Endothelial cell of umbilical vein (primary cell): ENCODE results near the gene HSF2BP. TPM values are rescaled to one million over a fixed set of nuclear protein-coding genes. Genes with fewer than 3 reads are reported as not detected.

Source experiments
- BruUV-seq: library from RNA; stranded (reverse); fragments of 400-500 nt; replicated peaks from 2 replicates; lab custom pipeline; 2021; lab: Mats Ljungman, UMichigan
- CTCF ChIA-PET: fragments of 300-600, 350-600 bp; sonication (Branson Sonifier 250); formaldehyde crosslinking; loops from one replicate; lab custom pipeline; 2021; ENCODE audit warnings: antibody characterized with exemption, inconsistent platforms; lab: Charles Lee
- POLR2A ChIA-PET: fragments of 300-600, 350-600 bp; sonication (Branson Sonifier 250); formaldehyde crosslinking; loops from one replicate; lab custom pipeline; 2021; ENCODE audit warnings: antibody characterized with exemption, inconsistent platforms; lab: Charles Lee
- DNase-seq: peaks from one replicate; pipeline ENCODE4 v3.0.0-alpha.2; 2011; ENCODE audit warnings: low read depth, low spot score
- FAIRE-seq: peaks from 2 replicates; lab custom pipeline; 2011; peaks lifted over from hg19 to GRCh38; lab: Jason Lieb, UNC
- H2AFZ ChIP-seq: 2 replicates; pipeline ENCODE4 v1.6.0; 2012; ENCODE audit warnings: low read depth, low read length, control low read depth, inconsistent platforms
- H3K27ac ChIP-seq: 2 replicates; pipeline ENCODE4 v1.5.1; 2011; ENCODE audit warnings: low read depth, mild to moderate bottlenecking, control low read depth, low read length, moderate library complexity; ENCODE audit not compliant: insufficient read depth
- H3K27me3 ChIP-seq, 2 experiments: 2 replicates each; pipeline versions ENCODE4 v1.6.0 to v1.6.1; 2011; ENCODE audit warnings: low read length in 2 of 2, mixed read lengths in 1 of 2; ENCODE audit not compliant: control insufficient read depth in 2 of 2, insufficient read depth in 2 of 2
- H3K36me3 ChIP-seq, 2 experiments: 2 replicates in 1 of 2; 3 replicates in 1 of 2; pipeline ENCODE4 v1.5.1; 2011; ENCODE audit warnings: low read length in 2 of 2, mild to moderate bottlenecking in 1 of 2, moderate library complexity in 1 of 2; ENCODE audit not compliant: control insufficient read depth in 2 of 2, insufficient read depth in 2 of 2; ENCODE audit errors: extremely low read depth in 1 of 2
- H3K4me1 ChIP-seq: 3 replicates; pipeline ENCODE4 v1.5.1; 2011; ENCODE audit warnings: mild to moderate bottlenecking, low read length; ENCODE audit not compliant: control insufficient read depth, insufficient read depth; ENCODE audit errors: extremely low read depth
- H3K4me2 ChIP-seq: 2 replicates; pipeline ENCODE4 v1.6.1; 2011; ENCODE audit warnings: low read length, control low read depth, mixed read lengths; ENCODE audit not compliant: insufficient read depth
- H3K4me3 ChIP-seq, 3 experiments: fragments of 200-600 bp in 1 of 3; sonication (generic), shearing (Covaris generic) in 1 of 3; replicated peaks in 1 of 3; 2 replicates each; pipeline ENCODE4 v1.5.1; 2011 to 2016; ENCODE audit warnings: control low read depth in 3 of 3, low read length in 3 of 3, mild to moderate bottlenecking in 2 of 3, inconsistent platforms in 1 of 3, low read depth in 1 of 3, moderate library complexity in 1 of 3; ENCODE audit not compliant: insufficient read depth in 1 of 3
- H3K79me2 ChIP-seq: 2 replicates; pipeline ENCODE4 v1.6.0; 2012; ENCODE audit warnings: low read length, inconsistent platforms; ENCODE audit not compliant: control insufficient read depth, insufficient read depth
- H3K9ac ChIP-seq: replicated peaks from 2 replicates; pipeline ENCODE3; 2011; ENCODE audit warnings: low read length, control low read depth; ENCODE audit not compliant: insufficient read depth; ENCODE audit errors: extremely low read depth
- H3K9me1 ChIP-seq: replicated peaks from 3 replicates; pipeline ENCODE4 v1.6.0; 2011; ENCODE audit warnings: mild to moderate bottlenecking, low read length; ENCODE audit not compliant: control insufficient read depth, insufficient read depth; ENCODE audit errors: extremely low read depth
- H3K9me3 ChIP-seq: replicated peaks from 2 replicates; pipeline ENCODE4 v1.5.1; 2012; ENCODE audit warnings: low read length, inconsistent platforms; ENCODE audit not compliant: control insufficient read depth, insufficient read depth
- H4K20me1 ChIP-seq: replicated peaks from 2 replicates; pipeline ENCODE3; 2011; ENCODE audit warnings: mild to moderate bottlenecking, low read length; ENCODE audit not compliant: control insufficient read depth, insufficient read depth; ENCODE audit errors: extremely low read depth
- CTCF ChIP-seq, 2 donors: IDR thresholded peaks; 1 replicate in 1 of 2; 2 replicates in 1 of 2; pipeline ENCODE4 v1.5.1; 2011; ENCODE audit warnings: low read length in 2 of 2, mild to moderate bottlenecking in 2 of 2, moderate library complexity in 2 of 2, control low read depth in 1 of 2, inconsistent platforms in 1 of 2, low read depth in 1 of 2; ENCODE audit not compliant: insufficient read depth in 1 of 2; ENCODE audit errors: extremely low read depth in 1 of 2
- EZH2 ChIP-seq: IDR thresholded peaks from 2 replicates; pipeline ENCODE4 v1.6.1; 2012; ENCODE audit warnings: borderline replicate concordance, low read depth, mild to moderate bottlenecking, moderate library complexity, low read length, inconsistent platforms; ENCODE audit not compliant: severe bottlenecking
- FOS ChIP-seq: IDR thresholded peaks from 2 replicates; pipeline ENCODE4 v1.6.1; 2011; ENCODE audit warnings: mild to moderate bottlenecking, low read length, moderate library complexity, borderline replicate concordance; ENCODE audit not compliant: insufficient read depth
- GATA2 ChIP-seq: IDR thresholded peaks from 2 replicates; pipeline ENCODE4 v1.7.0; 2011; ENCODE audit warnings: low read depth, mild to moderate bottlenecking, moderate library complexity, mixed read lengths, low read length; ENCODE audit not compliant: insufficient read length, insufficient read depth
- JUN ChIP-seq: IDR thresholded peaks from 2 replicates; pipeline ENCODE4 v1.6.1; 2011; ENCODE audit warnings: borderline replicate concordance, low read depth; ENCODE audit not compliant: insufficient read length, insufficient read depth
- MAX ChIP-seq: IDR thresholded peaks from 2 replicates; pipeline ENCODE4 v1.6.1; 2011; ENCODE audit not compliant: insufficient read depth, insufficient read length
- MYC ChIP-seq: IDR thresholded peaks from one replicate; pipeline ENCODE4 v1.6.1; 2011; ENCODE audit warnings: mild to moderate bottlenecking, low read depth, low read length
- POLR2A ChIP-seq: IDR thresholded peaks from 2 replicates; pipeline ENCODE4 v1.6.1; 2012; ENCODE audit warnings: low read depth, mild to moderate bottlenecking, control low read depth, low read length
- POLR2AphosphoS5 ChIP-seq: IDR thresholded peaks from 2 replicates; pipeline ENCODE4 v1.6.1; 2012; ENCODE audit warnings: low read depth, mild to moderate bottlenecking, control low read depth, low read length, moderate library complexity; ENCODE audit not compliant: insufficient read depth
- dilution Hi-C: fragments of 300-500 bp; cut with MboI; formaldehyde crosslinking; loops from one replicate; pipeline ENCODE4 v1.15.0; 2019; ENCODE audit warnings: low sequenced_read_pairs; ENCODE audit not compliant: extremely low pct_ligation_motif_present
- intact Hi-C: fragments of 100-400 bp; cut with micrococcal nuclease; formaldehyde crosslinking; loops from one replicate; pipeline ENCODE4 v1.10.0; 2022
- polyA plus RNA-seq, 4 experiments: library from polyadenylated mRNA; depleted of rRNA in 3 of 4; stranded (reverse) in 3 of 4; unstranded in 1 of 4; fragments of >200 nt; gene quantifications; 2 replicates each; pipeline versions ENCODE4 v1.2.1 to v1.2.3, GENCODE V29; 2011 to 2012; ENCODE audit warnings: missing spikeins in 1 of 4
- total RNA-seq: library from RNA; stranded (reverse); gene quantifications from 2 replicates; pipeline ENCODE4 v1.2.3, GENCODE V29; 2021

Gene HSF2BP
- total and polyA plus RNA-seq, 2 donors (not counting 3 experiments of a cell fraction or from before 2014, with no cell fraction given), result 0.41 to 0.55 TPM

- Histone ChIP-seq H3K27ac (no peak overlapping the region), H3K27me3 (peaks cover 0 to 2% of the 10 kb centered on the region in 2 experiments), H4K20me1 (no peaks in the 10 kb centered on the region), H2AFZ (no peak overlapping the region), H3K79me2 (no peaks in the 10 kb centered on the region), H3K4me2 (no peak overlapping the region), H3K36me3 (no peaks in the 10 kb centered on the region), H3K9ac (no peak overlapping the region), H3K9me1 (no peaks in the 10 kb centered on the region), H3K4me3 (no peak overlapping the region), H3K9me3 (no peaks in the 10 kb centered on the region), H3K4me1 (no peaks in the 10 kb centered on the region)
- no TSS peak for BruUV-seq
- TF ChIP-seq POLR2AphosphoS5, result no peak
- TF ChIP-seq CTCF (IDR thresholded peaks at IDR 0.05; ENCODE audit: extremely low read depth in 1 of 2, insufficient read depth in 1 of 2, low read depth in 1 of 2, low read length in 2 of 2), result no peak
- TF ChIP-seq MAX, result no peak
- intact Hi-C loops, result no loop called here
- CTCF ChIA-PET, result no interaction called here
- DNase-seq (no peak), FAIRE-seq (no peak)
- POLR2A ChIA-PET, result no interaction called here
- dilution Hi-C loops, result no loop called here
Measured at GRCh38 chr21:43708745-43709381, 49.6 kb upstream of the HSF2BP start.

GRCh38 chr21:43707462-43707861 lies 48.2 kb upstream of the HSF2BP start:
- no TSS peak for BruUV-seq

More at GRCh38 chr21:43707462-43707861, 48.2 kb upstream of the HSF2BP start:
- DNase-seq (no peak), FAIRE-seq (no peak)
- no peaks in the 10 kb centered on the region for H3K79me2 ChIP-seq
- peaks cover 0 to 2% of the 10 kb centered on the region in 2 experiments for H3K27me3 ChIP-seq
- H3K36me3 ChIP-seq, result no peaks in the 10 kb centered on the region
- H3K4me1 ChIP-seq, result no peaks in the 10 kb centered on the region
- ChIA-PET POLR2A (no interaction called here), CTCF (interaction anchor here (1.1 kb wide), 1 partner anchor 9 kb away, joined by 6 read pairs; no protein-coding TSS in a partner anchor)
- no peak overlapping the region for H3K9ac ChIP-seq
- dilution Hi-C loops, result no loop called here
- no peak overlapping the region for H3K4me3 ChIP-seq
- H3K4me2 ChIP-seq, result no peak overlapping the region
- TF ChIP-seq MYC (no peak), POLR2AphosphoS5 (no peak), MAX (no peak), FOS (no peak), POLR2A (no peak), GATA2 (no peak), JUN (no peak), EZH2 (no peak), CTCF (IDR thresholded peaks at IDR 0.05; ENCODE audit: extremely low read depth in 1 of 2, insufficient read depth in 1 of 2, low read depth in 1 of 2, low read length in 2 of 2) (no peak)
- no peak overlapping the region for H3K27ac ChIP-seq
- H3K9me3 ChIP-seq, result no peaks in the 10 kb centered on the region
- no peaks in the 10 kb centered on the region for H3K9me1 ChIP-seq
- intact Hi-C loops, result no loop called here
- H2AFZ ChIP-seq, result no peak overlapping the region
- H4K20me1 ChIP-seq, result no peaks in the 10 kb centered on the region
